Stimulated activated CD4-positive, alpha-beta T cell treated with anti-CD3 and anti-CD28 coated beads, Interleukin-1b, Interleukin-23, amount 100 ng/mL, for 24 hours (primary cell): ENCODE data around the gene EXOC2.

ENCODE experiments used
- DNase-seq, 4 experiments: peaks; one replicate each; pipeline ENCODE4 v3.0.0-alpha.2; 2020; ENCODE audit warnings: low read depth in 4 of 4, low spot score in 1 of 4

The EXOC2 gene

GRCh38 chr6:474453-475185 is 218.3 kb downstream of the EXOC2 start:
- peak; percentile 43 to 72 (median 54) for DNase-seq

GRCh38 chr6:473768-474452 is 219.0 kb downstream of the EXOC2 start:
- DNase-seq, result no peak

- DNase-seq, result no peak
Observed at GRCh38 chr6:473356-473755, 219.6 kb downstream of the EXOC2 start.

- DNase-seq, result no peak
Observed at GRCh38 chr6:470901-471448, 222.0 kb downstream of the EXOC2 start.

GRCh38 chr6:470051-470900 is 222.7 kb downstream of the EXOC2 start:
- no peak for DNase-seq

GRCh38 chr6:467671-468082 is 225.3 kb downstream of the EXOC2 start:
- no peak for DNase-seq

- no peak for DNase-seq
Observed at GRCh38 chr6:467111-467510, 225.8 kb downstream of the EXOC2 start.

- DNase-seq, result no peak
Observed at GRCh38 chr6:466564-466963, 226.4 kb downstream of the EXOC2 start.

- DNase-seq, result no peak
Observed at GRCh38 chr6:465531-466348, 227.2 kb downstream of the EXOC2 start.

- DNase-seq, result no peak
Observed at GRCh38 chr6:456887-457286, 236.1 kb downstream of the EXOC2 start.

- no peak for DNase-seq
Observed at GRCh38 chr6:456358-456867, 236.5 kb downstream of the EXOC2 start.

GRCh38 chr6:455835-456234 is 237.1 kb downstream of the EXOC2 start:
- no peak for DNase-seq

GRCh38 chr6:455006-455585 is 237.8 kb downstream of the EXOC2 start:
- peak in 2 of 4 experiments; percentile 29 to 30 for DNase-seq

GRCh38 chr6:454148-454991 is 238.6 kb downstream of the EXOC2 start:
- no peak for DNase-seq

GRCh38 chr6:453152-453551 is 239.8 kb downstream of the EXOC2 start:
- no peak for DNase-seq

- no peak for DNase-seq
Observed at GRCh38 chr6:452301-453067, 240.5 kb downstream of the EXOC2 start.

GRCh38 chr6:451847-452246 is 241.1 kb downstream of the EXOC2 start:
- DNase-seq, result no peak

GRCh38 chr6:451336-451735 is 241.6 kb downstream of the EXOC2 start:
- DNase-seq, result no peak
